C4-2B (cell line): ENCODE measurements around the gene EFTUD2.

Experiments used
- H3K27ac ChIP-seq: fragments of 450-650 bp; 2 replicates; pipeline ENCODE4 v1.5.1; 2017
- CTCF ChIP-seq: fragments of 450-650 bp; conservative IDR thresholded peaks from 2 replicates; pipeline ENCODE4 v1.5.1; 2017; ENCODE audit warnings: mild to moderate bottlenecking
- ZFX ChIP-seq: fragments of 450-650 bp; IDR thresholded peaks from 2 replicates; pipeline ENCODE4 v1.6.1; 2017

Gene EFTUD2

GRCh38 chr17:44903012-44903685, 3.9 kb upstream of the EFTUD2 start:
- TF ChIP-seq CTCF = no peak
- no peak for TF ChIP-seq ZFX
- H3K27ac ChIP-seq = no peak overlapping the region

GRCh38 chr17:44902135-44902760, 3.0 kb upstream of the EFTUD2 start:
- TF ChIP-seq CTCF (no peak), ZFX (no peak)
- H3K27ac ChIP-seq = no peak overlapping the region

DNA sequence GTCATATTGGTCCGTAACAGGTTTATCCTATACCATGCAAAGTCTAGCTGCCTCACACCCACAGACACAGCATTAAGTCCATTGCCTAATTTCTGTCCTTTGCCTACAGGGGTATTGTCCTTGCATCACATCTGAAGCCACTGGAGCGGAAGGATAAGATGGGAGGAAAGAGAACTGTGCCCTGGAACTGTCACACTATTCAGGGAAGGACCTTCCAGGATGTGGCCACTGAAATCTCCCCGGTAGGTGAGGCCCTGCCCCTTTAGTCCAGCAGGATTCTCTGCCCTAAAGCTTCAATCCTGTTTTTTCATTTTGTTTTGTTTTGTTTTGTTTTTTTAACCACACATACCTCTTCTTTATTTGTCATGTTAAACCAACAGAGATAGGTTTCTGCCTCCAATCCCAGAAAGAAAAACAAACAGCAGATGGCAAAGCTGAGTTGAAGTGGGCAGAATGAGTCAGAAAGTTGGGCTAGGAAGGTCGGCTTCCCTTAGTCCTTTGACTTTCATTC, 2.2 kb upstream of the EFTUD2 start:
- no peak for TF ChIP-seq CTCF
- no peak for TF ChIP-seq ZFX
- H3K27ac ChIP-seq = no peak overlapping the region

- H3K27ac ChIP-seq = no peak overlapping the region
These were observed 1.6 kb upstream of the EFTUD2 start for GRCh38 chr17:44900894-44901293.

GRCh38 chr17:44898768-44899073, 524 bp downstream of the EFTUD2 start:
- H3K27ac ChIP-seq = peak overlapping the region; percentile 90
- no peak for TF ChIP-seq ZFX
- TF ChIP-seq CTCF = no peak

More at GRCh38 chr17:44900894-44901293, 1.6 kb upstream of the EFTUD2 start:
- TF ChIP-seq ZFX = no peak
- TF ChIP-seq CTCF = no peak

DNA sequence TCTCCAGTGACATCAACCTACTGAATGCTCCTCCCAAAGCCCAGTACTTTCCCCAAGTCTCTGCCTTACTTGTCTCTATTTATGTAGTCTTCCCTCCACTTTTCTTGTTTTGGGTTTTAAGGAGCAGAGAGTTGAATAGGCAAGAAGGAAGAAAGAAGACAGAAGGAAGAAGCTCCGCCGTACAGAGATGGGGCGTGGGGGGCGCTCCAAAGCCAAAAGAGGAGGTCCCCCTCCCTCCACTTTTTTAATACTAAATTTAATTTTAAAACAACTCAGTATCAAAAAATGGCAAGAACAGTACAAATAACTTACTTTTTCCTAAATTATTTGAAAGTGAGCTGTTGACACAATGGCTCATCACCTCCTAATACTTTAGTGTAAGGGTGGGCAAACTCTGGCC, 4.6 kb downstream of the EFTUD2 start:
- no peak for TF ChIP-seq CTCF
- TF ChIP-seq ZFX = no peak

DNA sequence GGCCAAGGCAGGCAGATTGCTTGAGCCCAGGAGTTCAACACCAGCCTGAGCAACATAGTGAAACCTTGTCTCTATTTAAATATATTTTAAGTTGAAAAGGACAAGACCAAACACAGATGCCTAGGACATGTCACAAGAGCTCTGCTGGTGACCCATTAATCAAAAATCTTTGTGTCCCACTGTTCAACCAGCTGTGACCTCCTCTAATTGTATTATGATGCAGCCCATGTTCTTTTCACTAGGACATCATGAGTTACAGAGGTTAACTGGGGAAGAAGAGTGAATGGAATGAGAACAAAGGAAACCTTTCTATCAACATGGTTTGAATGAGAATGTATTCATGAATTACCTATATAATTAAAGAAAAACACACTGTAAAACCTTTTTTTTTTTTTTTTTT, 7.0 kb downstream of the EFTUD2 start:
- TF ChIP-seq CTCF = no peak

More for the DNA sequence above, 4.6 kb downstream of the EFTUD2 start:
- H3K27ac ChIP-seq = no peak overlapping the region

More for the DNA sequence above, 7.0 kb downstream of the EFTUD2 start:
- no peak overlapping the region for H3K27ac ChIP-seq
